ENCODE measurements around the gene CT45A1. TPM values are rescaled to one million over a fixed set of nuclear protein-coding genes. Genes with fewer than 3 reads are reported as not detected.
"Not testable (repeated sequence)": the region's sequence is repeated elsewhere in the genome, so short reads cannot be mapped to it uniquely, and the experiment has no call there.

CT45A1 gene
- total RNA-seq, 1 experiment from 2014 or later, result not detected

DNA sequence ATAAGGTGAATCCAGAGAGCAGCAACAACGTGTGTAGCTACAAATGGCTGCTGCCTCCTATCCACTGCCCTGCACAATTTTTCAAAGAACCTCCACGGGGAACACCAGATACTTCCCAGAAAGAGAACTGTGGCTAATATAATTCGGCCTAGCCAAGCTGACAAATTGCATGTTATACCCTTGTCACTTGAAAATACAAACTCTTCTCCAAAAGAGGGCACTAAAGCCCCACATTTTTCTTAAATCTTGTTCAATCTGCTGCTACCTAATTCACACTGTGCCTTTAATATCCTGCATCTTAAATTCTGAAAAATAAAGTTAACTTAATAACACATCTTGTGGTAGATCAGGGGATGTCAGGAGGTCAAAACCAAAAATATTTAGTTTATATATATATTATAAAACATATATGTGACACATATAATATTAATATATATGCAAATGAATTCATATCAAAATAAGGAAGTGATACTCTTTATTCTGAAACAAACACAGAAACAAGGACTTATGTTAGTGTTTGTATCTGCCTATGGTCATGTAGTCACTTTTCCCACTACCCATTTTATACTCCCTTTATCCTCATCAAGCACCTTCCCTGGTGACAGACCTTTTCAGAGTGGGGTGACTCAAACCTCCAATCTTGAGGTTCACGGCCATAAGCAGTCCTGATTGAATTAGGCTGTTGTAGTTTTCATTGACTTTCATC, 24.1 kb downstream of the CT45A1 start:
- DNase-seq (ENCODE audit: low spot score) (no peak), ATAC-seq (no peak)
- ChIA-PET CTCF (no interaction called here), POLR2A (no interaction called here)
- Mint-ChIP-seq H3K4me1 (no peaks in the 10 kb centered on the region), H3K27me3 (ENCODE audit: low read depth) (no peaks in the 10 kb centered on the region), H3K4me3 (no peak overlapping the region), H3K36me3 (no peaks in the 10 kb centered on the region), H3K9me3 (peaks cover 9% of the 10 kb centered on the region), H3K27ac (no peak overlapping the region)
- no peak for TF ChIP-seq ZBTB21 (CRISPR knock-in tag; IDR thresholded peaks at IDR 0.05; ENCODE audit: borderline replicate concordance)
- no peak for TF ChIP-seq FOXJ3 (CRISPR knock-in tag; IDR thresholded peaks at IDR 0.05; ENCODE audit: borderline replicate concordance)

DNA sequence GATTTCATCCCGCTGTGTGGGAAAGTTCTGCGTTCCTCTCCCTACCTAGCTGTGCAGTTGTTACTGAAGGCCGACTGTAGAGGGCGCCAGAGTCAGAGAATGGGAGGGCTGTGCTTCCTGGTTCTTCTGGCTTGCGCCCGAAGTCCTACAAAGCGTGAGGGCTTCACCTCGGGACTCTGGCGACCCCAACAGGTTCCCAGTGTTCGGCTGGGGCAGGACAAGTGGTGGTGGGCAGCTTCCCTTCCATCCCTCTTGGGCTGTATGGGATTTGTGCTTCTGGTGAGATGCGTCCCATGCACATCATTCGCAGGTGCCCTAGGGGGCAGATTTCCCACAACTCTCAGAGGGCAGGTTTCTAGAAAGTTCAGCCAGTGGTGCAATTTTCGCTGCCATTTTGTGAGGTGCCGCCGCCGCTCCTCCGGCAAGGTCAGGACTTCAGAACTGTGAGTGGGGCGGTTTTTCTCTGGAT, 27.3 kb downstream of the CT45A1 start:
- peak; percentile 73 for DNase-seq (ENCODE audit: low spot score)
- ATAC-seq, result peak; percentile 97

DNA sequence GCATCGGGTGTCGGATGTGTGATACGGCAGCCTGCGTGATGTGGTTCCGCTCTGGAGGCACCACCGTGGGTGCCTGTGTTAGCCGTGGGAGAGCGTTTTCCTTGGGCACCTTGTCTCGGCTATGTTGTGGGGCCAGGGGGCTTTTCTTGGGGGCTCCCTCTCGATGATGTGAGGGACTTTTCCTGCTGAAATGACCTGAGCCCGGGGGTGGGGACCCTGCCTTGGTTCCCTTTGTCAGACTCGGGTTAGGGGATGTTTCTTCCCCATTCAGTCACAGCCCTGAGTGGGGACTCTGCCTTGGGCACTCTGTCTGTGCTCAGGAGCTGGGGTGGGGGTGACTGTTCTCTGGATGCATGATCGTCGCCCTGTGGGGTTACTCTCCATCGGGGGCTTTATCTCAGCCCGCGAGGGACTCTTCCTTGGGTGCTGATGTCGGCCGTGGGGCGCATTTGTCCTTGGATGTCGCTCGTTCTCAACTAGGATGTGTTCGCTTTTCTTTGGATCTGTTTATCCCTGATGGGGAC, 27.8 kb downstream of the CT45A1 start:
- peaks cover 9% of the 10 kb centered on the region for H3K9me3 Mint-ChIP-seq
- no peak overlapping the region for H3K4me3 Mint-ChIP-seq
- DNase-seq (ENCODE audit: low spot score) (no peak), ATAC-seq (no peak)
- no peak overlapping the region for H3K27ac Mint-ChIP-seq
- no peak for TF ChIP-seq SP1 (CRISPR knock-in tag; conservative IDR thresholded peaks at IDR 0.05)
- TF ChIP-seq FOXP1 (CRISPR knock-in tag; IDR thresholded peaks at IDR 0.05; ENCODE audit: borderline replicate concordance), result no peak
- TF ChIP-seq, protein P1, sequence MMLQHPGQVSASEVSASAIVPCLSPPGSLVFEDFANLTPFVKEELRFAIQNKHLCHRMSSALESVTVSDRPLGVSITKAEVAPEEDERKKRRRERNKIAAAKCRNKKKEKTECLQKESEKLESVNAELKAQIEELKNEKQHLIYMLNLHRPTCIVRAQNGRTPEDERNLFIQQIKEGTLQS (CRISPR knock-in tag; conservative IDR thresholded peaks at IDR 0.05), result no peak
- TF ChIP-seq ZNF423 (CRISPR knock-in tag; IDR thresholded peaks at IDR 0.05), result no peak
- TF ChIP-seq, protein P2, sequence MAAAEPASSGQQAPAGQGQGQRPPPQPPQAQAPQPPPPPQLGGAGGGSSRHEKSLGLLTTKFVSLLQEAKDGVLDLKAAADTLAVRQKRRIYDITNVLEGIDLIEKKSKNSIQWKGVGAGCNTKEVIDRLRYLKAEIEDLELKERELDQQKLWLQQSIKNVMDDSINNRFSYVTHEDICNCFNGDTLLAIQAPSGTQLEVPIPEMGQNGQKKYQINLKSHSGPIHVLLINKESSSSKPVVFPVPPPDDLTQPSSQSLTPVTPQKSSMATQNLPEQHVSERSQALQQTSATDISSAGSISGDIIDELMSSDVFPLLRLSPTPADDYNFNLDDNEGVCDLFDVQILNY (CRISPR knock-in tag; IDR thresholded peaks at IDR 0.05), result no peak
- TF ChIP-seq, protein P3, sequence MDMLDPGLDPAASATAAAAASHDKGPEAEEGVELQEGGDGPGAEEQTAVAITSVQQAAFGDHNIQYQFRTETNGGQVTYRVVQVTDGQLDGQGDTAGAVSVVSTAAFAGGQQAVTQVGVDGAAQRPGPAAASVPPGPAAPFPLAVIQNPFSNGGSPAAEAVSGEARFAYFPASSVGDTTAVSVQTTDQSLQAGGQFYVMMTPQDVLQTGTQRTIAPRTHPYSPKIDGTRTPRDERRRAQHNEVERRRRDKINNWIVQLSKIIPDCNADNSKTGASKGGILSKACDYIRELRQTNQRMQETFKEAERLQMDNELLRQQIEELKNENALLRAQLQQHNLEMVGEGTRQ (CRISPR knock-in tag; IDR thresholded peaks at IDR 0.05), result no peak
- TF ChIP-seq GRHL2 (CRISPR knock-in tag; IDR thresholded peaks at IDR 0.05; ENCODE audit: insufficient replicate concordance, severe bottlenecking), result no peak
- CTCF ChIA-PET, result interaction anchor here (0.6 to 1.7 kb wide), 3 partner anchors 198 to 287 kb away, joined by 3 to 5 read pairs (median 3); no protein-coding TSS in a partner anchor
- H3K36me3 Mint-ChIP-seq, result no peaks in the 10 kb centered on the region
- H3K4me1 Mint-ChIP-seq, result no peaks in the 10 kb centered on the region
- POLR2A ChIA-PET, result no interaction called here
- H3K27me3 Mint-ChIP-seq (ENCODE audit: low read depth), result no peaks in the 10 kb centered on the region

More for the DNA sequence above, 27.3 kb downstream of the CT45A1 start:
- ChIA-PET POLR2A (no interaction called here), CTCF (interaction anchor here (0.6 to 2.1 kb wide), 4 partner anchors 33 to 287 kb away, joined by 3 to 10 read pairs (median 4); no protein-coding TSS in a partner anchor)
- H3K36me3 Mint-ChIP-seq, result no peaks in the 10 kb centered on the region
- no peaks in the 10 kb centered on the region for H3K4me1 Mint-ChIP-seq
- H3K4me3 Mint-ChIP-seq, result no peak overlapping the region
- H3K27ac Mint-ChIP-seq, result no peak overlapping the region
- H3K9me3 Mint-ChIP-seq, result peaks cover 9% of the 10 kb centered on the region
- H3K27me3 Mint-ChIP-seq (ENCODE audit: low read depth), result no peaks in the 10 kb centered on the region
- no peak for TF ChIP-seq GABPB1 (CRISPR knock-in tag; IDR thresholded peaks at IDR 0.05)
- TF ChIP-seq, protein P4, sequence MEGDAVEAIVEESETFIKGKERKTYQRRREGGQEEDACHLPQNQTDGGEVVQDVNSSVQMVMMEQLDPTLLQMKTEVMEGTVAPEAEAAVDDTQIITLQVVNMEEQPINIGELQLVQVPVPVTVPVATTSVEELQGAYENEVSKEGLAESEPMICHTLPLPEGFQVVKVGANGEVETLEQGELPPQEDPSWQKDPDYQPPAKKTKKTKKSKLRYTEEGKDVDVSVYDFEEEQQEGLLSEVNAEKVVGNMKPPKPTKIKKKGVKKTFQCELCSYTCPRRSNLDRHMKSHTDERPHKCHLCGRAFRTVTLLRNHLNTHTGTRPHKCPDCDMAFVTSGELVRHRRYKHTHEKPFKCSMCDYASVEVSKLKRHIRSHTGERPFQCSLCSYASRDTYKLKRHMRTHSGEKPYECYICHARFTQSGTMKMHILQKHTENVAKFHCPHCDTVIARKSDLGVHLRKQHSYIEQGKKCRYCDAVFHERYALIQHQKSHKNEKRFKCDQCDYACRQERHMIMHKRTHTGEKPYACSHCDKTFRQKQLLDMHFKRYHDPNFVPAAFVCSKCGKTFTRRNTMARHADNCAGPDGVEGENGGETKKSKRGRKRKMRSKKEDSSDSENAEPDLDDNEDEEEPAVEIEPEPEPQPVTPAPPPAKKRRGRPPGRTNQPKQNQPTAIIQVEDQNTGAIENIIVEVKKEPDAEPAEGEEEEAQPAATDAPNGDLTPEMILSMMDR (IDR thresholded peaks at IDR 0.05), result peak; percentile 39; the same call in 1 of the 2 replicates

DNA sequence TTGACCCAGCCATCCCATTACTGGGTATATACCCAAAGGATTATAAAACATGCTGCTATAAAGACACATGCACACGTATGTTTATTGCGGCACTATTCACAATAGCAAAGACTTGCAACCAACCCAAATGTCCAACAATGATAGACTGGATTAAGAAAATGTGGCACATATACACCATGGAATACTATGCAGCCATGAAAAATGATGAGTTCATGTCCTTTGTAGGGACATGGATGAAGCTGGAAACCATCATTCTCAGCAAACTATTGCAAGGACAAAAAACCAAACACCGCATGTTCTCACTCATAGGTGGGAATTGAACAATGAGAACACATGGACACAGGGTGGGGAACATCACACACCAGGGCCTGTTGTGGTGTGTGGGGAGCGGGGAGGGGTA, 31.3 kb downstream of the CT45A1 start:
- CTCF ChIA-PET; H3K36me3 Mint-ChIP-seq; H3K27me3 Mint-ChIP-seq (ENCODE audit: low read depth); H3K9me3 Mint-ChIP-seq; POLR2A ChIA-PET; H3K27ac Mint-ChIP-seq; ATAC-seq; DNase-seq (ENCODE audit: low spot score); H3K4me3 Mint-ChIP-seq; H3K4me1 Mint-ChIP-seq: not testable (repeated sequence)

DNA sequence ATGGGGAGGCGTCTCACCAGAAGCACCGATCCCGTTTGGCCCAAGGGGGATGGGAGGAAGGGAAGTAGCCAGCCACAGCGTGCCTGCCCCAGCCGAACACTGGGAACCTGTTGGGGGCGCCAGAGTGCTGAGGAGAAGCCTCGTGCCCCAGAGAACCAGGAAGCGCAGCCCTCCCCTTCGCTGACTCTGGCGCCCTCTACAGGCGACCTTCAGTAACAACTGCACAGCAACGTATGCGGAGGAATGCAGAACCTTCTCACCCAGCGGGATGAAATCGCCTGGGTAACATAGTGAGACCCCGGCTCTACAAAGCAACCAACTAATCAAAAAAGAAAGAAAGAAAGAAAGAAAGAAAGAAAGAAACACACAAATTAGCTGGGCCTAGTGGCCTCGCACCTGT, 54.7 kb downstream of the CT45A1 start, which contains the start of gene CT45A3:
Gene CT45A3, minus strand, starts transcription at position 101 of the 400 bp plus-strand sequence. CDS start 3,747 bp downstream, outside the sequence.
- H3K4me1 Mint-ChIP-seq; H3K27me3 Mint-ChIP-seq (ENCODE audit: low read depth); POLR2A ChIA-PET; H3K36me3 Mint-ChIP-seq; H3K4me3 Mint-ChIP-seq; CTCF ChIA-PET; H3K9me3 Mint-ChIP-seq; ATAC-seq; H3K27ac Mint-ChIP-seq; DNase-seq (ENCODE audit: low spot score): not testable (repeated sequence)

Other genes with a start within 250 kb of the CT45A1 start
- 5.4 to 8.2 TPM (median 6.5 TPM) in 3 replicates for gene INTS6L, start 193.0 kb upstream of the CT45A1 start, total RNA-seq (2021)
- gene CT45A3, start 54.6 kb downstream of the CT45A1 start, total RNA-seq (2021), result not detected in 3 replicates
- not detected in 3 replicates for gene CT45A5, start 71.9 kb downstream of the CT45A1 start, total RNA-seq (2021)
- not detected in 3 replicates for gene CT45A6, start 89.1 kb downstream of the CT45A1 start, total RNA-seq (2021)
- not detected in 3 replicates for gene CT45A2, start 106.4 kb downstream of the CT45A1 start, total RNA-seq (2021)
- gene CT45A7, start 123.6 kb downstream of the CT45A1 start, total RNA-seq (2021), result not detected in 3 replicates
- gene CT45A8, start 140.9 kb downstream of the CT45A1 start, total RNA-seq (2021), result not detected in 3 replicates
- not detected in 3 replicates for gene CT45A9, start 158.2 kb downstream of the CT45A1 start, total RNA-seq (2021)
- 0.33 TPM in 1 of 3 replicates, not detected in the others for gene CT45A10, start 179.8 kb downstream of the CT45A1 start, total RNA-seq (2021)
- not detected in 3 replicates for gene SAGE1, start 180.1 kb downstream of the CT45A1 start, total RNA-seq (2021)